GM21381 (cell line): ENCODE data around the gene RBP2.
"Not testable (repeated sequence)": the region's sequence is repeated elsewhere in the genome, so short reads cannot be mapped to it uniquely, and the experiment has no call there.

Experiments
- ATAC-seq: cut with Tn5 transposase; IDR thresholded peaks from one replicate; pipeline ENCODE4 v1.9.1; 2021; ENCODE audit warnings: mild to moderate bottlenecking, moderate library complexity; ENCODE audit not compliant: unreplicated experiment

Gene RBP2

DNA sequence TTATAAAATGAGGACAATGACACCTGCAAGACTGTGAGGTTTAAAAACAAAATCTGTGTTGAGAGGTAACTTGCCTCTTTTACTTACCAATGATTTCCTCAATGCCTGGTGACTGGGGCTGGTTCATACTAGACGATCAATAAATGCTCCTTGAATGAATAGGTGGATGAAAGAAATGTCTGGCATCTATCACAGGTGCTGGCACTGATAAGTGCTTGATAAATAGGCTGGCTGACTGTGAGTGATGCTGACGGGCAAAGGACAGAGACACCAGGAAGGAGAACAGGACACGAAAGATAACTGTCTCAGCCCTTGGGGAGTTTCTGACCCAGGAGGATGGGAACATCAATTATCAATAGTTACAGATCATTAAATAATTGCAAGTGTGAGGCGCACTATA is 31.9 kb downstream of the RBP2 start:
- ATAC-seq: no peak

DNA sequence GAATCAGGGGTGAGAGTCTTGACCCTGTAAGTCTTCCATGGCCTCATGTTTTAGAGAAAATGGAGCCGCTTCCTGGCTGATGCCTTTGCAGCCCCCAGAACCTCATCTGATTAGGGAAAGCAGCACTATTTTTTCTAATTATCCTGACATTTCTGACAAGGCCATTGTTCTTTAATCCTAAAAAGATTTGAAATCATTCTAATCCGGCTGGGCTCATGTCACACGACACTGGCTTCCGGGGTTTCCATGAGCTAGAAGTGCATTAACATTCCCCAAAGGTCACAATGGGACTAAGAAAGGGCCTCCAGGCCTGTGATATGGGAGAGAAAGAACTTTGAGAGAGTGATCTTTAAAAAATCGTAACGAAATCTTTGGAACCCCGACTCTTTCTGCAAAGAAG is 33.1 kb downstream of the RBP2 start:
- ATAC-seq: no peak

DNA sequence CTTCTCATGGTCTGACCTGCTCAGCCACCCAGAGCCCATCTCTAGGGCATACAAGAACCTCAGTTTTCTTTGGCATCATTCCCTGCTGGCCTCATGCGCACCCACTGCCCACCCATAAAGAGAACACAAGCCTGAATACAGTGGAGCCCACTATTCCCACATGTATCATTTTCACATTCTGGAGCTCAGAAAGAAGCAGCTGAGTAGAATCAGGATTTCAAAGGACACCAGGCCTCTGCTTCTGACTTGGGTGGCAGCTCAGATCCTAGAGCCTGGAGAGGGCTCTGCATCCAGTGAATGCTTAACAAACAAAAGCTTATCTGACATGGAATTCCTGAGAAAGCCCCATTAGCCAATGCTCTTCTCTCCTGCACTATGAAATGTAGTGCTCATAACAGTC is 34.7 kb downstream of the RBP2 start:
- ATAC-seq: no peak

DNA sequence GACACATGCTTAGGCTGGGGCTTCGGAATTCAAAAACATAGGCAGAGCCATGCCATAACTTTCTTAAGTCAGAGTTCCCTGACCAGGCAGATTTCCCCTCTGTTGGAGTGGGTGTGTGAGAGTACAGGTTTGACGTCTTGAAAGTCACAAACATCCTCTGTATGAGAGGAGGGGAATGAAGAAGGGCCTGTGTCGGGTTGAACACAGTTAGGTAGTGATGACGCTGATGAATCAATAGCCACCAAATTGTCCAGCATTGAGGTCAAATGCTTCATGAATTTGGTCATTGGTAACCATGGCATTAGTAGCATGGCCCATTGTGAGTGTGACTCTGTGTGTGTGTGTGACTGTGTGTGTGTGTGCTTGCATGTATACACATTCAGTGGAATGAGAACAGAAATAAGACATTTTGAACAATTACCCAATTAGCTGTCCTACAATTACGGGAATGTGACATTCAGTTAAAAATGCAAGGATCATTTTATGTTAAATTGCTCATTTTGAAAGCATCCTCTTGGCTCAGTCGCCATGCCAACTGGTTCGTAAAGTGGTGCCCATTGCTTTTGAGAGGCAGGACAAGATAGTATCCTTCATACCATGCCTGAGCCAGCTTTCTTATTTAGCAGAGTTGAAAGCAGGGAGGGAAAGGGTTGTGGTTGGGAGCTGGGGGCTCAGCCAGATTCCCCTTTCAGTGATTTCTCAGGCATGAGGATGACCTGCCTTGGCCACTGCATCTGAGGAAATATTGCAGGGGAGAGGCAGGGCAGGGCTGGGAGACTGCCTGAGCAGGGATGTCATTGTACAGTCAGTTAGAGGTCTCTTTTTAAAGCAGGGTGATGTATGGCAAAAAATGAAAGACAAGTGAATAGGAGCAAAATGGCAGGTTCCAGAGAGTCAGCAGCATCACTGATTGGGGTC is 35.4 kb downstream of the RBP2 start:
- ATAC-seq: no peak

GRCh38 chr3:139439278-139439677 is 37.0 kb downstream of the RBP2 start:
- ATAC-seq: no peak

DNA sequence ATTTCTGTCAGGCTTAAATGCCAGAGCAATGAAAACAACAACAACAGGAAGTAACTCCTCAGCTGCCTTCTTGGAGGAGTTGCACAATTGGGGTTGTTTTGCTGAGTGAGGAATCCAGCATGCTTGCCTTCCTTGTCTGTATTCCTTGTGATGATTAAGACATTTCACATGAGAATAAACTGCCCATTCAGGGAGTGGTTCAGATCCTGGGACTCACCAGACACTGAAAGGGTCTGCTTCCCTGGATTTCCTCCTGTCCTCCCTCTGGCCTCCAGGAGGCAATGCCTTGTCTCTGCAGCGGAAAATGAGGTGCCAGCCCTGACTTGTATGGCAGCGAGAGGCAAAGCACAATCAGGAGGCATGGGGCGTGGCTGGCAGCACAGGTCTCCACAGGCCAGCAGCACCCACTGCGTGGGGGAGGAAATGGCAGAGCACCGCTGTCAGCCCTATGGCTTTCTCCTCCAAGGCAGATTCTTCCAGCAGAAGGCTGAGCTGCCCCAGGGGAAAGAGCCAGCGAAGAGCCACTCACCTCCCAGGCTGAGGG is 41.5 kb downstream of the RBP2 start:
- ATAC-seq: no peak

DNA sequence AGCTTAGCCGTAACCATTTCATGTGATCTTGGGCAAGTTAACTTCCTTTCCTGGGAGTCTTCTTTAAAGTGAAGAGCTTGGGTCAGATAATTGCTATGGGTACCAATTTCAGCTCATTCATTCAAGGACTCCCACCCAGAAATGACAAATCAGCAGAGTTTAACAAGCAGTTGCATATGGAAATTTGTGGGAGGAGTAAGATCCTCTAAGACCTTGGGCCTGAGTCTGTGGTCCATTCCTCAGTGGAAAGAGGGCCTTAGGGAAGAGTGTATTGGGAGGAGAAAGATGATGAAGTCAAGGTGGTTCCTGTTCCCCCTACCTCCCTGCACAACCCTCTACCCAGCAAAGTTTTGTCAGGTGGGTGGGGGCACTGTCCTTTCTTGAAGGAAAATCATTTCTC is 42.1 kb downstream of the RBP2 start:
- ATAC-seq: no peak

DNA sequence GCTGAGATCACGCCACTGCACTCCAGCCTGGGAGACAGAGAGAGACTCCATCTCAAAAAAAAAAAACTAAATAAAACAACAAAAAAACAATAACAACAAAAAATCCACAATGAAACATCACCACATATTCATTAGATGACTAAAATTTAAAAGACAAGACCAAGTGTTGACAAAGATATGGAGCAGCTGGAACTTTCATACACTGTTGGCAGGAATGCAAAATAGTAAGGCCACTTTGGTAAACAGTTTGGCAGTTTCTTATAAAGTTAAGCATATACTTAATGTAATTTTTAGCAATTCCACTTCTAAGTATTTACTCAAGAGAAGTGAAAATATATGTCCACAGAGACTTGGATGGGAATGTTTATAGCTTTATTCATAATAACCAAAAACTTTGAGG is 43.2 kb downstream of the RBP2 start:
- no peak for ATAC-seq

DNA sequence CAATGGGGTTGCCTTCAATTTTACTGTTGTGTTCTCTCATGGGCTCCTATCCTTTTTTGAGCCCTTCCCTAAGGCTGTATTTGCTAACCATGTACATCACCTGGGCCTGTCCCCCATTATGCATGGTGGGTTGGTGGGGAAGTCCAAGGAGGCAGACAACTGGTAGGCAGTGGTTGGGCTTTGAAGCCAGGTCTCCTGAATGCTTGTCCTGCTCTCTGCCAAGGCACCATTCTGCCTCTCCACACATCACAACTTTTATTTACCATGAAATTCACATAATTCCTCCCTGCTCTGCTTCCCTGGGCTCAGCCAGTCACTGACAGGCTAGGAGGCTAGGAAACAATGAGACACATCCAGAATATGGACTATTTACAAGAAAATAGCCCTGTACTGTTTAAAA is 45.8 kb downstream of the RBP2 start:
- no peak for ATAC-seq

- peak; percentile 78 for ATAC-seq
Observed at GRCh38 chr3:139427283-139428060, 48.8 kb downstream of the RBP2 start.

GRCh38 chr3:139425745-139426400 is 50.4 kb downstream of the RBP2 start:
- no peak for ATAC-seq

DNA sequence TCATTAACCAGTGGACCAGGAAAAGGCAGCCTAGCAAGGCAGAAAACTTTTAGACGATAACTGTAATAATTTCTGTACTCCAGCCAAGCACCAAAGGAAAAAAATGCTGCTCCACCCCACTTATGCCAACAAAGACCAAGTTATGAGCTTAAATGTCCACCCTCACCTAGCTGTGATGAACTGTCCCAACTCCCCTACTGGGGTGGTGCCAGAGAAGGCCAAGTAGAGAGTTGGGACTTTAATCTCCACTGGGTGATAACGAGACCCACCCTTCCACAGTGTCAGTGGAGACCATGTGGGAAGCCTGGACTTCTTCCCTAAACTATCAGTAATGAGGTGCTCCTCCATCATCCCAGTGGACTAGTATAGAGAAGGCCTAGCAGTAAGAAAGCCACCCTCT is 53.1 kb downstream of the RBP2 start:
- ATAC-seq: no peak

GRCh38 chr3:139421460-139421859 is 54.9 kb downstream of the RBP2 start:
- no peak for ATAC-seq

- ATAC-seq: no peak
Observed at GRCh38 chr3:139421040-139421439, 55.3 kb downstream of the RBP2 start.

- ATAC-seq: no peak
Observed at GRCh38 chr3:139418144-139418543, 58.2 kb downstream of the RBP2 start.

- no peak for ATAC-seq
Observed at GRCh38 chr3:139416275-139416674, 60.0 kb downstream of the RBP2 start.

- ATAC-seq: no peak
Observed at GRCh38 chr3:139414608-139415224, 61.6 kb downstream of the RBP2 start.

DNA sequence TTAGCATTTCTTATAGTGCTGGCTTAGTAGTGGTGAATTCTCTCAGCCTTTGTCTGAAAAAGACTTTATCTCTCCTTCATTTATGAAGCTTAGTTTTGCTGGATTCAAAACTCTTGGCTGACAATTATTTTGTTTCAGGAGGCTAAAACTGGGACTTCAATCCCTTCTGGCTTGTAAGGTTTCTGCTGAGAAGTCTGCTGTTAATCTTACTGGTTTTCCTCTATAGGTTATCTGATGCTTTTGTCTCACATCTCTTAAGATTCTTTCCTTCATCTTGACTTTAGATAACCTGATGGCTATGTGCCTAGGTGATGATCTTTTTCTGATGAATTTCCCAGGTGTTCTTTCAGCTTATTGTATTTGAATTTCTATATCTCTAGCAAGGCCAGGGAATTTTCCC is 63.4 kb downstream of the RBP2 start:
- ATAC-seq: not testable (repeated sequence)
